Measurements from ENCODE around the gene KATNIP. TPM values are rescaled to one million over a fixed set of nuclear protein-coding genes. Genes with fewer than 3 reads are reported as not detected.

Gene KATNIP
- total RNA-seq, 1 donor from 2014 or later, result 24.4 TPM

GRCh38 chr16:27508476-27508875 lies 41.5 kb upstream of the KATNIP start:
- H3K36me3 ChIP-seq (ENCODE audit: control insufficient read depth, insufficient read depth, low read length), result peaks cover 4% of the 10 kb centered on the region
- no peak overlapping the region for H3K4me3 ChIP-seq (ENCODE audit: low read depth, low read length)
- peak; percentile 65 for DNase-seq (ENCODE audit: low read depth)
- TF ChIP-seq CTCF (IDR thresholded peaks at IDR 0.05; ENCODE audit: insufficient read depth, low read length, poor library complexity, severe bottlenecking), result no peak
- no peaks in the 10 kb centered on the region for H3K27me3 ChIP-seq (ENCODE audit: control insufficient read depth, insufficient read depth, low read length)

GRCh38 chr16:27511657-27512448 lies 38.1 kb upstream of the KATNIP start:
- Histone ChIP-seq H3K27me3 (ENCODE audit: control insufficient read depth, insufficient read depth, low read length) (no peaks in the 10 kb centered on the region), H3K4me3 (ENCODE audit: low read depth, low read length) (no peak overlapping the region), H3K36me3 (ENCODE audit: control insufficient read depth, insufficient read depth, low read length) (peaks cover 4% of the 10 kb centered on the region)
- peak; percentile 57 for TF ChIP-seq CTCF (IDR thresholded peaks at IDR 0.05; ENCODE audit: insufficient read depth, low read length, poor library complexity, severe bottlenecking)
- peak; percentile 76 for DNase-seq (ENCODE audit: low read depth)

- no peak for DNase-seq (ENCODE audit: low read depth)
- Histone ChIP-seq H3K27me3 (ENCODE audit: control insufficient read depth, insufficient read depth, low read length) (no peaks in the 10 kb centered on the region), H3K4me3 (ENCODE audit: low read depth, low read length) (no peak overlapping the region), H3K36me3 (ENCODE audit: control insufficient read depth, insufficient read depth, low read length) (peaks cover 2% of the 10 kb centered on the region)
- no peak for TF ChIP-seq CTCF (IDR thresholded peaks at IDR 0.05; ENCODE audit: insufficient read depth, low read length, poor library complexity, severe bottlenecking)
Observed at GRCh38 chr16:27514806-27515205, 35.1 kb upstream of the KATNIP start.

GRCh38 chr16:27515874-27516353 lies 34.0 kb upstream of the KATNIP start:
- H3K36me3 ChIP-seq (ENCODE audit: control insufficient read depth, insufficient read depth, low read length), result peaks cover under 1% of the 10 kb centered on the region
- TF ChIP-seq CTCF (IDR thresholded peaks at IDR 0.05; ENCODE audit: insufficient read depth, low read length, poor library complexity, severe bottlenecking), result peak; percentile 66
- H3K27me3 ChIP-seq (ENCODE audit: control insufficient read depth, insufficient read depth, low read length), result no peaks in the 10 kb centered on the region
- no peak overlapping the region for H3K4me3 ChIP-seq (ENCODE audit: low read depth, low read length)
- no peak for DNase-seq (ENCODE audit: low read depth)

- Histone ChIP-seq H3K36me3 (ENCODE audit: control insufficient read depth, insufficient read depth, low read length) (no peaks in the 10 kb centered on the region), H3K4me3 (ENCODE audit: low read depth, low read length) (no peak overlapping the region), H3K27me3 (ENCODE audit: control insufficient read depth, insufficient read depth, low read length) (no peaks in the 10 kb centered on the region)
- no peak for DNase-seq (ENCODE audit: low read depth)
- TF ChIP-seq CTCF (IDR thresholded peaks at IDR 0.05; ENCODE audit: insufficient read depth, low read length, poor library complexity, severe bottlenecking), result no peak
Observed at GRCh38 chr16:27516365-27516764, 33.6 kb upstream of the KATNIP start.

GRCh38 chr16:27517664-27518063 lies 32.3 kb upstream of the KATNIP start:
- H3K27me3 ChIP-seq (ENCODE audit: control insufficient read depth, insufficient read depth, low read length), result no peaks in the 10 kb centered on the region
- no peak for DNase-seq (ENCODE audit: low read depth)
- TF ChIP-seq CTCF (IDR thresholded peaks at IDR 0.05; ENCODE audit: insufficient read depth, low read length, poor library complexity, severe bottlenecking), result no peak
- H3K36me3 ChIP-seq (ENCODE audit: control insufficient read depth, insufficient read depth, low read length), result no peaks in the 10 kb centered on the region
- no peak overlapping the region for H3K4me3 ChIP-seq (ENCODE audit: low read depth, low read length)
